H9 (cell line): ENCODE data around the gene RAPGEF3. TPM values are rescaled to one million over a fixed set of nuclear protein-coding genes. Genes with fewer than 3 reads are reported as not detected.

ENCODE experiments used
- DNase-seq: peaks from one replicate; pipeline ENCODE4 v3.0.0-alpha.2; 2017
- H2AFZ ChIP-seq: one replicate; pipeline ENCODE4 v1.6.1; 2013; ENCODE audit warnings: mild to moderate bottlenecking, low read length, control low read depth, moderate library complexity
- H2AK5ac ChIP-seq: 2 replicates; pipeline ENCODE4 v1.6.1; 2013; ENCODE audit warnings: low read length, control low read depth, mixed read lengths; ENCODE audit not compliant: insufficient read length
- H2BK120ac ChIP-seq: one replicate; pipeline ENCODE4 v1.6.1; 2013; ENCODE audit warnings: low read depth, mild to moderate bottlenecking, low read length, control low read depth, inconsistent platforms; ENCODE audit not compliant: poor library complexity, severe bottlenecking
- H2BK12ac ChIP-seq: 2 replicates; pipeline ENCODE4 v1.6.1; 2013; ENCODE audit warnings: low read length, control low read depth, mixed read lengths, low read depth; ENCODE audit not compliant: insufficient read length
- H2BK15ac ChIP-seq: 2 replicates; pipeline ENCODE4 v1.6.1; 2013; ENCODE audit warnings: low read depth, low read length, control low read depth
- H2BK20ac ChIP-seq: one replicate; pipeline ENCODE4 v1.6.1; 2013; ENCODE audit warnings: low read depth, mild to moderate bottlenecking, low read length, control low read depth, inconsistent platforms; ENCODE audit not compliant: poor library complexity, severe bottlenecking
- H2BK5ac ChIP-seq: 2 replicates; pipeline ENCODE4 v1.6.1; 2013; ENCODE audit warnings: low read length, control low read depth, mixed read lengths; ENCODE audit not compliant: insufficient read length
- H3K14ac ChIP-seq: 2 replicates; pipeline ENCODE4 v1.6.1; 2013; ENCODE audit warnings: low read length, control low read depth; ENCODE audit not compliant: insufficient read depth
- H3K18ac ChIP-seq: 2 replicates; pipeline ENCODE4 v1.6.1; 2013; ENCODE audit warnings: low read depth, mild to moderate bottlenecking, mixed read lengths, low read length, control low read depth; ENCODE audit not compliant: insufficient read length
- H3K23ac ChIP-seq: 2 replicates; pipeline ENCODE4 v1.6.1; 2013; ENCODE audit warnings: low read length, control low read depth, mixed read lengths, low read depth; ENCODE audit not compliant: insufficient read length
- H3K23me2 ChIP-seq: 2 replicates; pipeline ENCODE4 v1.6.1; 2013; ENCODE audit warnings: low read depth, mild to moderate bottlenecking, mixed read lengths, low read length, control low read depth; ENCODE audit not compliant: insufficient read length, poor library complexity, severe bottlenecking
- H3K27ac ChIP-seq: 2 replicates; pipeline ENCODE4 v1.5.1; 2013; ENCODE audit warnings: low read length, control low read depth, mixed read lengths, low read depth; ENCODE audit not compliant: insufficient read length
- H3K27me3 ChIP-seq: 2 replicates; pipeline ENCODE4 v1.6.1; 2013; ENCODE audit warnings: low read length, control low read depth, inconsistent platforms; ENCODE audit not compliant: insufficient read depth
- H3K4ac ChIP-seq: 2 replicates; pipeline ENCODE4 v1.6.1; 2013; ENCODE audit warnings: low read depth, mild to moderate bottlenecking, control low read depth, inconsistent platforms, low read length, moderate library complexity
- H3K4me1 ChIP-seq: 2 replicates; pipeline ENCODE4 v1.6.1; 2013; ENCODE audit warnings: low read length, control low read depth, inconsistent platforms; ENCODE audit not compliant: insufficient read depth
- H3K4me2 ChIP-seq: 2 replicates; pipeline ENCODE4 v1.6.1; 2013; ENCODE audit warnings: low read length, control low read depth, mixed read lengths; ENCODE audit not compliant: insufficient read length, insufficient read depth
- H3K56ac ChIP-seq: 2 replicates; pipeline ENCODE4 v1.6.1; 2013; ENCODE audit warnings: low read depth, mild to moderate bottlenecking, mixed read lengths, low read length, control low read depth; ENCODE audit not compliant: insufficient read length
- H3K79me1 ChIP-seq: 2 replicates; pipeline ENCODE4 v1.6.1; 2013; ENCODE audit warnings: low read depth, mild to moderate bottlenecking, moderate library complexity, low read length, control low read depth, inconsistent platforms; ENCODE audit not compliant: insufficient read depth, poor library complexity, severe bottlenecking
- H3K79me2 ChIP-seq: 2 replicates; pipeline ENCODE4 v1.6.1; 2013; ENCODE audit warnings: low read length, control low read depth, inconsistent platforms; ENCODE audit not compliant: insufficient read depth
- H3K9ac ChIP-seq: 2 replicates; pipeline ENCODE4 v1.6.1; 2013; ENCODE audit warnings: low read length, control low read depth, mixed read lengths; ENCODE audit not compliant: insufficient read length; ENCODE audit errors: extremely low read depth
- H3K9me3 ChIP-seq: one replicate; pipeline ENCODE4 v1.6.1; 2013; ENCODE audit warnings: low read depth, low read length, inconsistent platforms; ENCODE audit not compliant: control insufficient read depth
- H3T11ph ChIP-seq: one replicate; pipeline ENCODE4 v1.6.1; 2013; ENCODE audit warnings: mild to moderate bottlenecking, low read length, control low read depth, inconsistent platforms
- H4K20me1 ChIP-seq: one replicate; pipeline ENCODE4 v1.6.1; 2013; ENCODE audit not compliant: control insufficient read depth, insufficient read length, insufficient read depth
- H4K5ac ChIP-seq: 2 replicates; pipeline ENCODE4 v1.6.1; 2013; ENCODE audit warnings: low read depth, mild to moderate bottlenecking, mixed read lengths, low read length, control low read depth; ENCODE audit not compliant: insufficient read length
- H4K8ac ChIP-seq: replicated peaks from 2 replicates; pipeline ENCODE4 v1.6.1; 2013; ENCODE audit warnings: low read length, control low read depth, mixed read lengths, low read depth; ENCODE audit not compliant: insufficient read length
- H4K91ac ChIP-seq: 2 replicates; pipeline ENCODE4 v1.6.1; 2013; ENCODE audit warnings: low read depth, mild to moderate bottlenecking, moderate library complexity, mixed read lengths, low read length, control low read depth; ENCODE audit not compliant: insufficient read length
- H3K27ac Mint-ChIP-seq, 3 experiments: 2 replicates in 2 of 3; 3 replicates in 1 of 3; pipeline ENCODE4 v1.8.0; 2020 to 2021; ENCODE audit warnings: mixed read lengths in 3 of 3, mild to moderate bottlenecking in 1 of 3, moderate library complexity in 1 of 3
- H3K27me3 Mint-ChIP-seq: 2 replicates; pipeline ENCODE4 v1.8.0; 2021; ENCODE audit warnings: low read depth, mild to moderate bottlenecking, moderate library complexity, mixed read lengths
- H3K36me3 Mint-ChIP-seq, 3 experiments: 2 replicates in 2 of 3; 3 replicates in 1 of 3; pipeline ENCODE4 v1.8.0; 2020 to 2021; ENCODE audit warnings: low read depth in 3 of 3, mixed read lengths in 3 of 3; ENCODE audit not compliant: insufficient read depth in 1 of 3
- H3K4me1 Mint-ChIP-seq, 2 experiments: 2 replicates each; pipeline ENCODE4 v1.8.0; 2020; ENCODE audit warnings: mixed read lengths in 2 of 2
- H3K4me3 Mint-ChIP-seq, 2 experiments: 2 replicates in 1 of 2; 3 replicates in 1 of 2; pipeline ENCODE4 v1.8.0; 2020 to 2021; ENCODE audit warnings: mild to moderate bottlenecking in 2 of 2, mixed read lengths in 2 of 2, moderate library complexity in 1 of 2
- H3K9me3 Mint-ChIP-seq, 2 experiments: 2 replicates in 1 of 2; 3 replicates in 1 of 2; pipeline ENCODE4 v1.8.0; 2020; ENCODE audit warnings: mild to moderate bottlenecking in 2 of 2, mixed read lengths in 2 of 2, moderate library complexity in 1 of 2
- CTCF ChIP-seq: fragments of 200-600 bp; sonication (generic); conservative IDR thresholded peaks from 3 replicates; pipeline ENCODE4 v1.8.0; 2021; ENCODE audit warnings: antibody characterized with exemption, mild to moderate bottlenecking
- WGBS: extraction: QIAGEN DNeasy Blood & Tissue Kit; methylation state at CpG from one replicate; pipeline ENCODE4 v1.1.7; 2013; ENCODE audit warnings: missing lambda C conversion rate, low lambda C conversion rate, mixed read lengths; ENCODE audit not compliant: insufficient read length; ENCODE audit errors: extremely low coverage; 5-methylcytosine and 5-hydroxymethylcytosine counted together
- total RNA-seq: library from RNA; stranded (reverse); gene quantifications from 2 replicates; pipeline ENCODE4 v1.2.1, GENCODE V29; 2021

RAPGEF3 gene
- total RNA-seq, 1 experiment from 2014 or later: 7.4 TPM

- Histone ChIP-seq H3K79me2 (peaks cover 1% of the 10 kb centered on the region; the same call in 1 of the 2 replicates), H3K18ac (no peak overlapping the region), H2BK5ac (no peak overlapping the region), H3K23ac (no peak overlapping the region), H3K4ac (no peak overlapping the region), H2BK15ac (no peak overlapping the region), H2BK20ac (no peak overlapping the region), H2AFZ (no peak overlapping the region), H4K8ac (no peak overlapping the region), H3K79me1 (no peaks in the 10 kb centered on the region), H3K14ac (no peak overlapping the region), H3K4me2 (no peak overlapping the region), H2BK12ac (no peak overlapping the region), H3K4me1 (no peaks in the 10 kb centered on the region; the same call in 1 of the 2 replicates), H4K5ac (no peak overlapping the region), H2AK5ac (no peak overlapping the region), H3K27ac (no peak overlapping the region), H4K91ac (no peak overlapping the region), H3K9me3 (no peaks in the 10 kb centered on the region), H3T11ph (no peak overlapping the region), H3K27me3 (no peaks in the 10 kb centered on the region), H3K9ac (no peak overlapping the region), H3K23me2 (no peaks in the 10 kb centered on the region), H4K20me1 (peaks cover 2% of the 10 kb centered on the region), H3K56ac (no peak overlapping the region), H2BK120ac (no peak overlapping the region)
- no peak for DNase-seq
- Mint-ChIP-seq H3K36me3 (peaks cover 6 to 28% (median 24%) of the 10 kb centered on the region in 3 experiments; a peak in 6 of 7 replicates), H3K27ac (peak overlapping the region in 2 of 3 experiments; percentile 43 to 68; a peak in 2 of 7 replicates), H3K9me3 (no peaks in the 10 kb centered on the region; a peak in 1 of 5 replicates), H3K27me3 (no peaks in the 10 kb centered on the region), H3K4me3 (no peak overlapping the region), H3K4me1 (peaks cover 30 to 50% of the 10 kb centered on the region in 2 experiments)
- no CpG with 5 or more reads among the region's 7 CpGs for WGBS
- no peak for TF ChIP-seq CTCF
These were observed 42.7 kb upstream of the RAPGEF3 start for GRCh38 chr12:47801170-47801903.
